Raji (cell line): ENCODE measurements around the gene PLCL1.

ENCODE experiments used
- POLR2A ChIP-seq: IDR thresholded peaks from 2 replicates; pipeline ENCODE4 v1.6.1; 2011; ENCODE audit warnings: low read depth, low read length, control low read depth; ENCODE audit not compliant: insufficient read depth

PLCL1 gene

GRCh38 chr2:198084156-198084555 lies 279.8 kb downstream of the PLCL1 start:
- TF ChIP-seq POLR2A = no peak

- no peak for TF ChIP-seq POLR2A
Measured at GRCh38 chr2:198096002-198096401, 291.6 kb downstream of the PLCL1 start.

GRCh38 chr2:198096965-198097364 lies 292.6 kb downstream of the PLCL1 start:
- no peak for TF ChIP-seq POLR2A

- TF ChIP-seq POLR2A = no peak
Measured at GRCh38 chr2:198097630-198098029, 293.2 kb downstream of the PLCL1 start.

GRCh38 chr2:198098386-198098785 lies 294.0 kb downstream of the PLCL1 start:
- TF ChIP-seq POLR2A = no peak

GRCh38 chr2:198098918-198099317 lies 294.5 kb downstream of the PLCL1 start:
- TF ChIP-seq POLR2A = no peak

- TF ChIP-seq POLR2A = no peak
Measured at GRCh38 chr2:198100346-198100745, 296.0 kb downstream of the PLCL1 start.

GRCh38 chr2:198101688-198102087 lies 297.3 kb downstream of the PLCL1 start:
- no peak for TF ChIP-seq POLR2A

- no peak for TF ChIP-seq POLR2A
Measured at GRCh38 chr2:198102120-198102519, 297.7 kb downstream of the PLCL1 start.

- no peak for TF ChIP-seq POLR2A
Measured at GRCh38 chr2:198102856-198103255, 298.5 kb downstream of the PLCL1 start.

- no peak for TF ChIP-seq POLR2A
Measured at GRCh38 chr2:198106621-198107385, 302.4 kb downstream of the PLCL1 start.

GRCh38 chr2:198113316-198113715 lies 308.9 kb downstream of the PLCL1 start:
- no peak for TF ChIP-seq POLR2A

- no peak for TF ChIP-seq POLR2A
Measured at GRCh38 chr2:198114064-198114463, 309.7 kb downstream of the PLCL1 start.

- TF ChIP-seq POLR2A = no peak
Measured at GRCh38 chr2:198115201-198115600, 310.8 kb downstream of the PLCL1 start.

GRCh38 chr2:198116756-198117155 lies 312.4 kb downstream of the PLCL1 start:
- no peak for TF ChIP-seq POLR2A

- TF ChIP-seq POLR2A = no peak
Measured at GRCh38 chr2:198117406-198118041, 313.1 kb downstream of the PLCL1 start.

- no peak for TF ChIP-seq POLR2A
Measured at GRCh38 chr2:198127627-198128026, 323.2 kb downstream of the PLCL1 start.

GRCh38 chr2:198129609-198130008 lies 325.2 kb downstream of the PLCL1 start:
- TF ChIP-seq POLR2A = no peak
